ENCODE measurements around the gene ATP13A2. TPM values are rescaled to one million over a fixed set of nuclear protein-coding genes. Genes with fewer than 3 reads are reported as not detected.

Gene ATP13A2, protein sequence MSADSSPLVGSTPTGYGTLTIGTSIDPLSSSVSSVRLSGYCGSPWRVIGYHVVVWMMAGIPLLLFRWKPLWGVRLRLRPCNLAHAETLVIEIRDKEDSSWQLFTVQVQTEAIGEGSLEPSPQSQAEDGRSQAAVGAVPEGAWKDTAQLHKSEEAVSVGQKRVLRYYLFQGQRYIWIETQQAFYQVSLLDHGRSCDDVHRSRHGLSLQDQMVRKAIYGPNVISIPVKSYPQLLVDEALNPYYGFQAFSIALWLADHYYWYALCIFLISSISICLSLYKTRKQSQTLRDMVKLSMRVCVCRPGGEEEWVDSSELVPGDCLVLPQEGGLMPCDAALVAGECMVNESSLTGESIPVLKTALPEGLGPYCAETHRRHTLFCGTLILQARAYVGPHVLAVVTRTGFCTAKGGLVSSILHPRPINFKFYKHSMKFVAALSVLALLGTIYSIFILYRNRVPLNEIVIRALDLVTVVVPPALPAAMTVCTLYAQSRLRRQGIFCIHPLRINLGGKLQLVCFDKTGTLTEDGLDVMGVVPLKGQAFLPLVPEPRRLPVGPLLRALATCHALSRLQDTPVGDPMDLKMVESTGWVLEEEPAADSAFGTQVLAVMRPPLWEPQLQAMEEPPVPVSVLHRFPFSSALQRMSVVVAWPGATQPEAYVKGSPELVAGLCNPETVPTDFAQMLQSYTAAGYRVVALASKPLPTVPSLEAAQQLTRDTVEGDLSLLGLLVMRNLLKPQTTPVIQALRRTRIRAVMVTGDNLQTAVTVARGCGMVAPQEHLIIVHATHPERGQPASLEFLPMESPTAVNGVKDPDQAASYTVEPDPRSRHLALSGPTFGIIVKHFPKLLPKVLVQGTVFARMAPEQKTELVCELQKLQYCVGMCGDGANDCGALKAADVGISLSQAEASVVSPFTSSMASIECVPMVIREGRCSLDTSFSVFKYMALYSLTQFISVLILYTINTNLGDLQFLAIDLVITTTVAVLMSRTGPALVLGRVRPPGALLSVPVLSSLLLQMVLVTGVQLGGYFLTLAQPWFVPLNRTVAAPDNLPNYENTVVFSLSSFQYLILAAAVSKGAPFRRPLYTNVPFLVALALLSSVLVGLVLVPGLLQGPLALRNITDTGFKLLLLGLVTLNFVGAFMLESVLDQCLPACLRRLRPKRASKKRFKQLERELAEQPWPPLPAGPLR
- 10 to 100 TPM; 32.2 to 80.0 (median 55.8) TPM for total RNA-seq

DNA sequence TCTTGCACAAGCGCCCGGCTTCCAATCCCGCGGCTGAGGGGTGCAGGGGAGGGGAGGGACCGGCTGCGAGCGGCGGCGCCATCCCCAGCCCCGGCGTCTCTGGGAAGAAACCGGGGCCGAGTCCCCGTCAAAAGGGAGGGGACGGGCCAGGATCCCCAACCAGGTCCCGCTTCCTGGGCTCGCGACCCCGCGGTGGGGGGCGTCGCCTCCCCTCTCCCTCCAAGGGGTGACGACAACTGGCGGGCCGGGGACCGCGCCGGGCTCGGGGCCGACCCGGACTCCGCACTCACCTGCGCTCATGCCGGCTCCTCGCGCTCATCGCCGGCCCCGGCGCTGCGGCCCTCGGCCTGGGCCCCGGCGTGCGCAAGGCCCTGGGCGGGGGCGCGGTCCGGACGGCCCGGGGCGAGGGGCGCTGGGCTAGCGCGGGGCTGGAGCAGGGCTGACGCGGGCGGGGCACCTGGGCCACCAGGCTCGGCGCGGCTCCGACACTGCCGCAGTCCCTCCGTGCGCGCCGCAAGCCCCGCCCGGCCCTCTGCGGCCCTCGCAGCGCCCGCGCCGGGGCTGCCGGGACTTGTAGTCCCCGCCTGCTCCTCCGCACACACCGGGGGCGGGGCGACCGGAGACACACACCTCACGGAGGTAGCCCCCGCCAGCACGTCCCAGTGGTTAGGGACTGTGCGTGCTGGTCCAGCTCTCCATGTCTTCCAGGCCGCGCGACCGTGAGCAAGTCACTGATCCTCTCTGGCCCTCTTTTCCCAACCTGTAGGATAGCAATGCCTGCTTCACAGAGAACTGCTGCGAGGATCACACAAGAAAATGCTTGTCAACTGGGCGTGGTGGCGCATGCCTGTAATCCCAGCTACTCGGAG is at the start of gene ATP13A2:
Gene ATP13A2, minus strand, starts transcription at position 490 of the 869 bp plus-strand sequence. Its CDS starts 190 bp downstream, at position 300.
- no peak within 1 kb of the TSS for H3K27ac ChIP-seq

DNA sequence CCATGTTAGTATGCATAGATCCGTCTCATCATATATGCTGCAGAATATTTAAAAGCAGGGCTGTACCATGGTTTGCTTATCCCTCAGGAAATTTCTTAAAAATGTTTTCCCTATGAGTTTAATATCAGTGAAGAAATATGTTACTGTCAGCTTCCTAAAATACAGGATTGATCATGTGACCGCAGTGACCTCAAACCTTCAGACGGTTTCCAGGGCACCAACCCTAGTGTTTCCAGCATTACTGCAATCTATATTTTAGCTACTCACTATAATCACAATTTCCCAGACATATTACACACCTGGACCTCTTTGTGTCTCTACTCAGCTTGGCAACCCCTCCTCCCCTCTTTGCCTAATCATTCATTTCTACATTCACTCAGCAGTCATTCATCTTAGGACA is 49.8 kb upstream of the ATP13A2 start:
- ATAC-seq (replicated peaks in 6 of 8), result peak in 1 of 8 experiments; percentile 0
- WGBS, 10 experiments, result 60 to 95% (median 80%) methylated on average over 1 to 3 of the region's 3 CpGs; no CpG with 5 or more reads in 4 of the 10 experiments
- in situ Hi-C loops (cut with MboI; ENCODE audit: low pct_unique_long_range_greater_than_20kb in 2 of 9, low sequenced_read_pairs in 9 of 9, unreplicated experiment in 9 of 9), result no loop called here
- H3K4me3 ChIP-seq, result no peak overlapping the region
- peaks cover 35 to 42% of the 10 kb centered on the region in 2 donors for H3K4me1 ChIP-seq (replicated peaks in 1 of 2)
- peak overlapping the region; percentile 57 to 59 for H3K27ac ChIP-seq

More for the DNA sequence above, at the start of gene ATP13A2:
- Histone ChIP-seq H3K4me1 (replicated peaks in 1 of 2) (peaks cover 12 to 13% of the 10 kb centered on the region in 2 donors), H3K4me3 (peak within 1 kb of the TSS; percentile 68 to 96 (median 83))
- in situ Hi-C loops (cut with MboI; ENCODE audit: low pct_unique_long_range_greater_than_20kb in 2 of 9, low sequenced_read_pairs in 9 of 9, unreplicated experiment in 9 of 9), result loop anchor here in 1 of 9 experiments (25.0 kb wide), 1 partner anchor 374 kb away; no protein-coding TSS in a partner anchor
- peak; percentile 81 to 96 (median 96) for ATAC-seq (replicated peaks in 6 of 8)
- WGBS, 10 experiments, result 0 to 53% (median 15%) methylated on average over 2 to 27 of the region's 94 CpGs; no CpG with 5 or more reads in 3 of the 10 experiments

DNA sequence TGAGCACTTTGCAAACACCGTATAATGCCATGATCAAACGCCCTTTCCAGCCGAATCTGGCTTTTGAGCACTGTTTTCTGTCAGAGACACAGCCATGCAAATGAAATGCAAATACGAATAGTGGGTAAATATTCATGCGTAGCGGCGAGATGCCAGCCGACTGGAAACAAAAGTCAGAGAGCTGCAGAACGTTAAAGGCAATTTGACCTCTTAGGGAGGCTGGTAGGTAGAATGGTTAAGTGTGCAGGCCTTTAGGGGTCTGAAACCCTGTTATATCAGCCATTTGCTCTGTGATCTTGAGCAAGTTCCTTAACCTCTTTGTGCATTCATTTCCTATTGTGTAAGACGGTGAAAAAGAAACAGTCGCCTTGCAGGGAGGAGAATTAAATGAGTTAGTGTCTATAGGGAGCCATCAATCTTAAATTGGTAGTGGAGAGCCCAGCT is 48.6 kb upstream of the ATP13A2 start:
- WGBS, 10 experiments, result 0 to 16% (median 5%) methylated on average over 2 to 11 of the region's 11 CpGs
- H3K4me3 ChIP-seq, result no peak overlapping the region

DNA sequence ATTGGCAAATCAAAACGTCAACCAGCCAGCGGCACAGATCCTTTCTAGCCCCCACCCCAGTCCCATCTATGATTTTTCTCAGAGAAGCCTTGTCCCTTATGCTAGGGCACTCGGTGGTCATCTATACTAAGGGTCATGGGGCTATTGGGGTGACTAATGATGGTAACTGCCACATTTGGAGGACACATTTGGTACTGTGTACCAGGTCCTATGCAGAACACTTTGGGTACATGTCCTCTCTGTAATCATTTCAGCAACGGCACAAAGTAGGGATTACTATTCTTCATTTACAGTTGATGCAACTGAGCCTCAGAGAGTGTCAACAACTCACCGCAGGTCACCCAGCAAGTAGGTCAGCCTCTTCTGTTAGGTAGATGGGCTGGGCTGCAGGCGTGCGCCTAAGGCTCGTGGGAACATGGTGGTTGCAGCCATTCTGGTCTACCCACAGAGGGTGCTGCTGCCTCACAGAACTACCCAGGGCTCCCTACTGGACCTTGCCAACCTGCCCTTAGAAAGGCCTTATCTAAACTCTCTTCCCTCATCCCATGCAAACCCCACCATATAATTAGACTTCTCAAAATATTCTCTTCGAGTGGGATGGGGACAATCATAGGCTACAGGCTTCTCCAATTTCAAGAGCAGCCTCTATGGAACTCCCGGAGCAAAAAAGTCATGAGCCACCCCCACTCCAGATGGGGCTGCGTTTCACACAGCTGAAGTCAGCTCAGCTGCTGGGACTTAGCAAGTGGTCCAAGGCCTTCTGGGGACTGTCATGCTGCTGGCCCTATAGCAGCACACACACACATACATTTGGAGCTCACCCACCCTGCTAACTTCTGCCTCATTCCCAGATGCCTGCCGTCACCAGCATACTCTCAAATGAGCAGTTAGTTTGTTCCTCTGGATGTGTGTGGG is 47.9 kb upstream of the ATP13A2 start:
- in situ Hi-C loops (cut with MboI; ENCODE audit: low pct_unique_long_range_greater_than_20kb in 2 of 9, low sequenced_read_pairs in 9 of 9, unreplicated experiment in 9 of 9), result no loop called here
- 0 to 100% (median 36%) methylated on average over 1 to 10 of the region's 12 CpGs for WGBS, 10 experiments
- peaks cover 35 to 42% of the 10 kb centered on the region in 2 donors for H3K4me1 ChIP-seq (replicated peaks in 1 of 2)
- peak; percentile 84 to 92 (median 86) for ATAC-seq (replicated peaks in 6 of 8)
- H3K4me3 ChIP-seq, result no peak overlapping the region
- peak overlapping the region; percentile 35 to 57 for H3K27ac ChIP-seq

More for the DNA sequence above, 48.6 kb upstream of the ATP13A2 start:
- peak in 6 of 8 experiments; percentile 3 to 87 (median 60) for ATAC-seq (replicated peaks in 6 of 8)
- peak overlapping the region; percentile 35 to 57 for H3K27ac ChIP-seq
- H3K4me1 ChIP-seq (replicated peaks in 1 of 2), result peaks cover 35 to 42% of the 10 kb centered on the region in 2 donors
- in situ Hi-C loops (cut with MboI; ENCODE audit: low pct_unique_long_range_greater_than_20kb in 2 of 9, low sequenced_read_pairs in 9 of 9, unreplicated experiment in 9 of 9), result no loop called here

DNA sequence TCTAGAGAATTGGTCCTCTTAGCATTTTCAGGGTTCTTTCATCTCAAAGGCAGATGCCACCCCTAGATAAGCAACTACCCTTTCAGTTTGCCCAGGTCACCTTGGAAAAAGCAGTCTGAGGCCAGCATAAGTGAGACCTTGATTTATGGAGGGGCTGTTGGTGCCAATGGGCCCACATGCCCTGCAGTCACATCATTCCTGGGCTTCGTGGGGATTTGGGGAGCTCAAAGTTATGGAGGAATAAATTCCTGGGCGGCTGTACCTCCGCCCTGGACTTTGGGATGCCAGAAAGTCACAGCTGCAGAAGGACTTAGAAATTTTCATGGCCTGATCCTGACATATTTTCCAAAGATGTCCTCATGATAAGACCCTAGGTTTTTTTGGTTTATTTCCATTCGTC is 44.8 kb upstream of the ATP13A2 start:
- Histone ChIP-seq H3K27ac (no peak overlapping the region), H3K4me3 (no peak overlapping the region), H3K4me1 (replicated peaks in 1 of 2) (peaks cover 33 to 35% of the 10 kb centered on the region in 2 donors)
- 0 to 100% (median 77%) methylated on average over 1 to 4 of the region's 4 CpGs; no CpG with 5 or more reads in 2 of the 10 experiments for WGBS, 10 experiments
- in situ Hi-C loops (cut with MboI; ENCODE audit: low pct_unique_long_range_greater_than_20kb in 2 of 9, low sequenced_read_pairs in 9 of 9, unreplicated experiment in 9 of 9), result no loop called here
- ATAC-seq (replicated peaks in 6 of 8), result no peak

DNA sequence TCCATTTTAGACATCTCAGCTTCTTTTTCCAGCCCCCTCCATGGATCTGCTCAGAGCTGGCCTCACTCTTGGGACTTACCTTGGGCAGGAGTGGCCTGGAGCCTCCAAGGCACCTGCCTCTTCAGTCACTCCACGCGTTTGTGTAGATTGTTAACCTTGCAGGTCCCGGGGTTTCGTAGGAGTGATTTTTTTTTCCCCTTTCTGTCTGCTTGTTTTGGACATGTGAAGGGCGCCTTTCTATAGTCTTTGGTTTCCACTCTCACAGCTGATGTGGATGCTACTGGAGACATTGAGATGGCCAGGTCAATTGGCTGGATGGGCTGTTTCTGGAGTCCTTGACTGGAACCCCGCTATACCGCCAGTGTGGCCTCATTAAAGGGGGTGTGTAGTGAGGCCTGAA is 44.1 kb upstream of the ATP13A2 start:
- Histone ChIP-seq H3K4me3 (no peak overlapping the region), H3K4me1 (replicated peaks in 1 of 2) (peaks cover 26 to 27% of the 10 kb centered on the region in 2 donors), H3K27ac (no peak overlapping the region)
- WGBS, 10 experiments, result 80 to 100% (median 96%) methylated on average over 1 to 7 of the region's 7 CpGs; no CpG with 5 or more reads in 1 of the 10 experiments
- in situ Hi-C loops (cut with MboI; ENCODE audit: low pct_unique_long_range_greater_than_20kb in 2 of 9, low sequenced_read_pairs in 9 of 9, unreplicated experiment in 9 of 9), result no loop called here
- no peak for ATAC-seq (replicated peaks in 6 of 8)

DNA sequence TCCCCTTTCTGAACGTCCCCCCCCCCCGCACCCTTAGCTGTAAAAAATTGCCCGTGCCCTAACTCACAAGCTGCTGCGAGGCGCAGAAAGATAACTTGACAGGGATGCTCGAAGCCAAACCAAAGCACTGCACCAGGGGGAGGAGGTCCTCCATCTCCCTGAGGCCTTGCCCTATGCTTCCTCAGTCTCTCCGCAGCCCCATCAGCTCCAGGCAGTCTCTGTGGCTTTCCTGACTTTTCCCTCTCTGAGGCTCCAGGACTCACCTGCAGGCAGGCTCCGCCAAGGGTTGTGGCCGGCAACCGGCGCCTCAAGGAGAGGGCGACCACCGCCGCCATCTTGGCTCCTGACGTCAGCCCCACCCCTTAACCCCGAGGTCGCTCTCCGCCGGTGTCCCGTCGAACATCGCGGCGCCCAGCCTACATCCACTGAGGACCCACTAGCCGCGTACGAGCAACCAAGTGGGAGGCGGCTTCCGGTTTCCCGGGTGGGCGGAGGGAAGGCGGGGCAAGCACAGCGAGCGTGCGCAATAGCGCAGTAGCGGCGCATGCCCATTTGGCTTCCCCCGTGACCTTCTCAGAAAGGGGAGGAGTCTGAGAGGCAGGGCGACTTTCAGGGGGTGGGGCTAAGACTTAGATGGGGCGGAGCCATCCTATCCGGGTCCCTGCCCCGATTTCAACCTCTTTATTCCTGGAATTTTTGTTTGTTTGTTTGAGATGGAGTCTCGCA is 42.1 kb upstream of the ATP13A2 start, which contains the start of gene SDHB:
Gene SDHB, minus strand, starts transcription at position 348 of the 726 bp plus-strand sequence. Its CDS starts 13 bp downstream, at position 335.
- 0 to 1% (median 0%) methylated on average over 2 to 34 of the region's 44 CpGs; no CpG with 5 or more reads in 3 of the 10 experiments for WGBS, 10 experiments
- peaks cover 11 to 12% of the 10 kb centered on the region in 2 donors for H3K4me1 ChIP-seq (replicated peaks in 1 of 2)
- peak within 1 kb of the TSS; percentile 60 to 77 (median 69) for H3K4me3 ChIP-seq
- in situ Hi-C loops (cut with MboI; ENCODE audit: low pct_unique_long_range_greater_than_20kb in 2 of 9, low sequenced_read_pairs in 9 of 9, unreplicated experiment in 9 of 9), result no loop called here
- peak; percentile 97 to 99 (median 98) for ATAC-seq (replicated peaks in 6 of 8)
- peak within 1 kb of the TSS; percentile 85 to 91 for H3K27ac ChIP-seq

DNA sequence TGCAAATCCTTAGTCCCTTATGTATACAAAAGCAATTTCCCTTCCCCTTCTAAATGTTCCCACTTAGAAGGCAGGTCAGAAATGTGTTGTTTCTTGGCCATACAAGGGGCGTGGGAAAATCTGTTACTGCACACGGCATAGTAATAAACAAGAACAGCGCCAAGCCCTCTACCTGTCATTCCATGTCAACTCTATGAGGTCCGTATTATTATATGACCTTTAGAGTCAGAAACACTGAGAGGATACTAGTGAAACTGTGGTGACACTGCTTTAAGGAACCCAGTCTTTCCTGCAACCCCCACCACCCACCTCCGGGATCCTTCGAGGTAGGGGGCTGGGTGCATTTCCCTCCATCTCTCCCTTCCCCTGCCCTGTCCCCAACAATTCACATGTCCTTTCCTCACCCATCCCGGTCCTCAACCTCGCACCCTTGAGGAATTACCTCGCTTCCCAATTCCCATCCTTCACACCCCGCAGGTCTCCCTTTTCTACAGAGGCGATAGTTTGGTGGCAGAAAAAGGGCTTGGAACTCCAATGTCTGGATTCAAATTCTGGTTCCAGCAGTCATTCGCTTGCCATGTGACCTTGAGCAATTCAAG is 41.5 kb upstream of the ATP13A2 start:
- in situ Hi-C loops (cut with MboI; ENCODE audit: low pct_unique_long_range_greater_than_20kb in 2 of 9, low sequenced_read_pairs in 9 of 9, unreplicated experiment in 9 of 9), result no loop called here
- Histone ChIP-seq H3K27ac (peak overlapping the region; percentile 85 to 91), H3K4me1 (replicated peaks in 1 of 2) (peaks cover 11 to 12% of the 10 kb centered on the region in 2 donors), H3K4me3 (peak overlapping the region; percentile 60 to 77 (median 69))
- 0 to 7% (median 1%) methylated on average over 2 to 11 of the region's 12 CpGs; no CpG with 5 or more reads in 2 of the 10 experiments for WGBS, 10 experiments
- ATAC-seq (replicated peaks in 6 of 8), result no peak

DNA sequence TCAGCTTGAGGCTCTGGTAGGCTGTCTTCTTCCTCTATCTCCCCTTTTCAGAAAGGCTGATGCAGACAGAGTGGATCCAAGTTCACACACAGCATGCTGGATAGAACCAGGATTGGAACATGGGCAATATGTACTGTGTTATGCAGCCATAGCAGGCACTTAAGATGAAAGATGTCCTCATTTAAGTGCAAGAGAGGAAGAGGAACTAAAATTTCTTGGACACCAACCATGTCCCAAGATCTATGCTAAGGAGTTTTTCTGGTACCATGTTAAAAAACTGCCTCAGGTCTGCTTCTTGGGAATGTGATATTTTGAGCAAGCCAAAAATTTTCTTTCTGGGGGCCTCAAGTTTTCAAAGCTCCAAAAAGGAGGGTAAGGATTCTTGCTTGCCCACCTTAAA is 40.9 kb upstream of the ATP13A2 start:
- Histone ChIP-seq H3K27ac (peak overlapping the region in 1 of 2 donors; percentile 85), H3K4me3 (peak overlapping the region; percentile 60 to 77 (median 69)), H3K4me1 (replicated peaks in 1 of 2) (peaks cover 11 to 12% of the 10 kb centered on the region in 2 donors)
- in situ Hi-C loops (cut with MboI; ENCODE audit: low pct_unique_long_range_greater_than_20kb in 2 of 9, low sequenced_read_pairs in 9 of 9, unreplicated experiment in 9 of 9), result no loop called here
- ATAC-seq (replicated peaks in 6 of 8), result no peak

DNA sequence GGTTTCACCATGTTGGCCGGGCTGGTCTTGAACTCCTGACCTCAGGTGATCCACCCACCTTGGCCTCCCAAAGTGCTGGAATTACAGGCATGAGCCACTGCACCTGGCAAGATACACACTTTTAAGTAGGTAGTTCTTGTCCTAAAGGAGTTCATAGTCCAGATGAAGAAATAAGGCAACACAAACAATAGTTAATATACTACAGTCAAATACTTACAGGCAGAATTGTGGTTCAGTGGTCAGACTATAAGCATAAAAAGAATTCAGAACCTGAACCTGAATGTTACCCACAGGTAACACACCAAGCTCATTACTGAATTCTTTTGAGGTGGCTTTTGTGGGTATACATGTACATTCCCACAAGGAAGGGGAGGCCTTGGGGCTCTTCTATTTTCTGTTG is 40.3 kb upstream of the ATP13A2 start:
- peak overlapping the region in 1 of 5 donors; percentile 70 for H3K4me3 ChIP-seq
- no peak for ATAC-seq (replicated peaks in 6 of 8)
- 86 to 100% (median 100%) methylated on average over 1 of the region's 1 CpG; no CpG with 5 or more reads in 7 of the 10 experiments for WGBS, 10 experiments
- H3K27ac ChIP-seq, result no peak overlapping the region
- in situ Hi-C loops (cut with MboI; ENCODE audit: low pct_unique_long_range_greater_than_20kb in 2 of 9, low sequenced_read_pairs in 9 of 9, unreplicated experiment in 9 of 9), result no loop called here
- peaks cover 11 to 12% of the 10 kb centered on the region in 2 donors for H3K4me1 ChIP-seq (replicated peaks in 1 of 2)

Measured in motor neuron (in vitro differentiated cells).